ENCODE measurements around the gene WIPF1.

The WIPF1 gene

GRCh38 chr2:174621323-174621722 lies 23.7 kb upstream of the WIPF1 start:
- DNase-seq (ENCODE audit: low read depth, low spot score), result no peak

- no peak for DNase-seq (ENCODE audit: low read depth, low spot score)
Measured at GRCh38 chr2:174618179-174618578, 20.6 kb upstream of the WIPF1 start.

- no peak for DNase-seq (ENCODE audit: low read depth, low spot score)
Measured at GRCh38 chr2:174617718-174618117, 20.1 kb upstream of the WIPF1 start.

GRCh38 chr2:174617120-174617519 lies 19.5 kb upstream of the WIPF1 start:
- DNase-seq (ENCODE audit: low read depth, low spot score), result no peak

GRCh38 chr2:174615871-174616436 lies 18.4 kb upstream of the WIPF1 start:
- DNase-seq (ENCODE audit: low read depth, low spot score), result peak; percentile 73

GRCh38 chr2:174614261-174614660 lies 16.7 kb upstream of the WIPF1 start:
- DNase-seq (ENCODE audit: low read depth, low spot score), result no peak

- DNase-seq (ENCODE audit: low read depth, low spot score), result no peak
Measured at GRCh38 chr2:174613531-174613930, 15.9 kb upstream of the WIPF1 start.

- DNase-seq (ENCODE audit: low read depth, low spot score), result no peak
Measured at GRCh38 chr2:174612970-174613369, 15.4 kb upstream of the WIPF1 start.

GRCh38 chr2:174611854-174612253 lies 14.2 kb upstream of the WIPF1 start:
- no peak for DNase-seq (ENCODE audit: low read depth, low spot score)

- DNase-seq (ENCODE audit: low read depth, low spot score), result no peak
Measured at GRCh38 chr2:174611006-174611405, 13.4 kb upstream of the WIPF1 start.

- DNase-seq (ENCODE audit: low read depth, low spot score), result no peak
Measured at GRCh38 chr2:174610243-174610995, 12.8 kb upstream of the WIPF1 start.

GRCh38 chr2:174609261-174609660 lies 11.7 kb upstream of the WIPF1 start:
- DNase-seq (ENCODE audit: low read depth, low spot score), result no peak

- DNase-seq (ENCODE audit: low read depth, low spot score), result no peak
Measured at GRCh38 chr2:174608866-174609214, 11.2 kb upstream of the WIPF1 start.

GRCh38 chr2:174607989-174608865 lies 10.6 kb upstream of the WIPF1 start:
- no peak for DNase-seq (ENCODE audit: low read depth, low spot score)

GRCh38 chr2:174607584-174607983 lies 10.0 kb upstream of the WIPF1 start:
- DNase-seq (ENCODE audit: low read depth, low spot score), result no peak

GRCh38 chr2:174606336-174606735 lies 8.7 kb upstream of the WIPF1 start:
- peak; percentile 51 for DNase-seq (ENCODE audit: low read depth, low spot score)

- DNase-seq (ENCODE audit: low read depth, low spot score), result no peak
Measured at GRCh38 chr2:174605687-174606086, 8.1 kb upstream of the WIPF1 start.

GRCh38 chr2:174603280-174603679 lies 5.7 kb upstream of the WIPF1 start:
- no peak for DNase-seq (ENCODE audit: low read depth, low spot score)

- DNase-seq (ENCODE audit: low read depth, low spot score), result no peak
Measured at GRCh38 chr2:174602745-174603144, 5.1 kb upstream of the WIPF1 start.

GRCh38 chr2:174600349-174600748 lies 2.7 kb upstream of the WIPF1 start:
- DNase-seq (ENCODE audit: low read depth, low spot score), result no peak

- DNase-seq (ENCODE audit: low read depth, low spot score), result no peak
Measured at GRCh38 chr2:174599310-174599921, 1.8 kb upstream of the WIPF1 start.

GRCh38 chr2:174597009-174597344 lies 627 bp downstream of the WIPF1 start:
- DNase-seq (ENCODE audit: low read depth, low spot score), result no peak
